Lower leg skin (tissue), 3 donors: Measurements from ENCODE around the gene TMEM213.

ENCODE experiments used
- POLR2A ChIP-seq, 2 donors: fragments of 450-650 bp; IDR thresholded peaks; one replicate each; pipeline ENCODE4 v1.6.1; 2016 to 2017; ENCODE audit warnings: antibody characterized with exemption in 2 of 2, mild to moderate bottlenecking in 1 of 2, moderate library complexity in 1 of 2
- TF ChIP-seq, protein P1 (sequence below), 3 donors: fragments of 450-650 bp; IDR thresholded peaks; one replicate each; pipeline ENCODE4 v1.5.1; 2016; ENCODE audit warnings: antibody characterized with exemption in 3 of 3, mild to moderate bottlenecking in 3 of 3, moderate library complexity in 2 of 3

DNA sequence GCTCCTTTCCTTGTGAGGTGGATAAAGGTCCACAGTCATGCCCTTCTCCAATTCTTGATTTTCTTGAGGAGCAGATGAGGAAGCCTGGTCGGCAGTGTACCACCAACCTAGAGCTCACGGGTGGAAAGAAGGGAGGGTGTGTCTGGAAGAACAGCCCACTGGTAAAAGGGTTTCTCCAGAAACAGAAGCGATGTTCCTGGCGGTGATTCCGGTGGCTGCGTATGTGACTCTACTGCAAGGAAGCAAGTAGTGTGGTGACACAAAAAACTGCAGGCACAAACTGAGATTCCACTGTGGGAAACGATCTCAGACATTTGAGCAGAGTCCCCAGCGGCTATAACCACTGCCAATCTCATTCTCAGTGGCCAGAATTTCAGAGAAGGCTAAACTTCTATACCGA lies 66.1 kb downstream of the TMEM213 start:
- TF ChIP-seq, protein P1, sequence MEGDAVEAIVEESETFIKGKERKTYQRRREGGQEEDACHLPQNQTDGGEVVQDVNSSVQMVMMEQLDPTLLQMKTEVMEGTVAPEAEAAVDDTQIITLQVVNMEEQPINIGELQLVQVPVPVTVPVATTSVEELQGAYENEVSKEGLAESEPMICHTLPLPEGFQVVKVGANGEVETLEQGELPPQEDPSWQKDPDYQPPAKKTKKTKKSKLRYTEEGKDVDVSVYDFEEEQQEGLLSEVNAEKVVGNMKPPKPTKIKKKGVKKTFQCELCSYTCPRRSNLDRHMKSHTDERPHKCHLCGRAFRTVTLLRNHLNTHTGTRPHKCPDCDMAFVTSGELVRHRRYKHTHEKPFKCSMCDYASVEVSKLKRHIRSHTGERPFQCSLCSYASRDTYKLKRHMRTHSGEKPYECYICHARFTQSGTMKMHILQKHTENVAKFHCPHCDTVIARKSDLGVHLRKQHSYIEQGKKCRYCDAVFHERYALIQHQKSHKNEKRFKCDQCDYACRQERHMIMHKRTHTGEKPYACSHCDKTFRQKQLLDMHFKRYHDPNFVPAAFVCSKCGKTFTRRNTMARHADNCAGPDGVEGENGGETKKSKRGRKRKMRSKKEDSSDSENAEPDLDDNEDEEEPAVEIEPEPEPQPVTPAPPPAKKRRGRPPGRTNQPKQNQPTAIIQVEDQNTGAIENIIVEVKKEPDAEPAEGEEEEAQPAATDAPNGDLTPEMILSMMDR (IDR thresholded peaks at IDR 0.05) = no peak
- no peak for TF ChIP-seq POLR2A (IDR thresholded peaks at IDR 0.05)
